Activated naive CD8-positive, alpha-beta T cell treated with anti-CD3 and anti-CD28 coated beads for 36 hours (primary cell): ENCODE results near the gene PITPNC1. TPM values are rescaled to one million over a fixed set of nuclear protein-coding genes. Genes with fewer than 3 reads are reported as not detected.
"Not testable (repeated sequence)": the region's sequence is repeated elsewhere in the genome, so short reads cannot be mapped to it uniquely, and the experiment has no call there.

Source experiments
- DNase-seq: peaks from one replicate; pipeline ENCODE4 v3.0.0; 2021
- H3K27ac Mint-ChIP-seq: one replicate; pipeline ENCODE4 v1.8.0; 2022; ENCODE audit warnings: mild to moderate bottlenecking, moderate library complexity, mixed read lengths
- H3K27me3 Mint-ChIP-seq: one replicate; pipeline ENCODE4 v1.8.0; 2022; ENCODE audit warnings: mild to moderate bottlenecking, mixed read lengths
- H3K36me3 Mint-ChIP-seq: one replicate; pipeline ENCODE4 v1.8.0; 2021; ENCODE audit warnings: mild to moderate bottlenecking, mixed read lengths
- H3K4me1 Mint-ChIP-seq: one replicate; pipeline ENCODE4 v1.8.0; 2021; ENCODE audit warnings: mixed read lengths
- H3K4me3 Mint-ChIP-seq: one replicate; pipeline ENCODE4 v1.8.0; 2022; ENCODE audit warnings: mild to moderate bottlenecking, moderate library complexity, mixed read lengths
- H3K9me3 Mint-ChIP-seq: one replicate; pipeline ENCODE4 v1.8.0; 2022; ENCODE audit warnings: mixed read lengths
- total RNA-seq, 2 experiments: library from RNA; stranded (reverse); gene quantifications; one replicate each; pipeline ENCODE4 v1.2.3, GENCODE V29; 2021

Gene PITPNC1
- total RNA-seq, 2 experiments from 2014 or later = 50.1 to 51.1 TPM

GRCh38 chr17:67469208-67469980 is 92.3 kb downstream of the PITPNC1 start:
- H3K27me3 Mint-ChIP-seq = no peaks in the 10 kb centered on the region
- peaks cover 7% of the 10 kb centered on the region for H3K9me3 Mint-ChIP-seq
- H3K4me3 Mint-ChIP-seq = peak overlapping the region; percentile 74
- peaks cover 13% of the 10 kb centered on the region for H3K36me3 Mint-ChIP-seq
- DNase-seq = peak; percentile 44
- H3K4me1 Mint-ChIP-seq = peaks cover 68% of the 10 kb centered on the region
- H3K27ac Mint-ChIP-seq = peak overlapping the region; percentile 91

GRCh38 chr17:67470163-67470562 is 93.1 kb downstream of the PITPNC1 start:
- no peak overlapping the region for H3K4me3 Mint-ChIP-seq
- H3K9me3 Mint-ChIP-seq = peaks cover 7% of the 10 kb centered on the region
- H3K27ac Mint-ChIP-seq = peak overlapping the region; percentile 62
- peaks cover 11% of the 10 kb centered on the region for H3K36me3 Mint-ChIP-seq
- DNase-seq = no peak
- no peaks in the 10 kb centered on the region for H3K27me3 Mint-ChIP-seq
- peaks cover 68% of the 10 kb centered on the region for H3K4me1 Mint-ChIP-seq

DNA sequence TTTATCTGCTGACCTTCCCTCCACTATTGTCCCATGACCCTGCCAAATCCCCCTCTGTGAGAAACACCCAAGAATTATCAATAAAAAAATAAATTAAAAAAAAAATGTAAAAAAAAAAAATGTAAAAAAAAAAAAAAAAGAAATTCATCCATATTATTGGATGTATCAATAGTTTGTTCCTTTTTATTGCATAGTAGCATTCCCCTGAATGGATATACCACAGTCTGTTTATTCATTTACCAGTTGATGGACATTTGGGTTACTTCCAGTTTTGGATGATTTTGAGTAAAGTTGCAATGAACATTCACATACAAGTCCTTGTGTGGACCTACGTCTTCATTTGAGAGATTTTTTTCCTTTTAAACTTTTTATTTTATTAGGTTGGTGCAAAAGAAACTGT is 94.0 kb downstream of the PITPNC1 start:
- peaks cover 69% of the 10 kb centered on the region for H3K4me1 Mint-ChIP-seq
- no peak overlapping the region for H3K27ac Mint-ChIP-seq
- H3K9me3 Mint-ChIP-seq = peaks cover 7% of the 10 kb centered on the region
- peaks cover 11% of the 10 kb centered on the region for H3K36me3 Mint-ChIP-seq
- H3K27me3 Mint-ChIP-seq = no peaks in the 10 kb centered on the region
- DNase-seq = no peak
- no peak overlapping the region for H3K4me3 Mint-ChIP-seq

- peaks cover 61% of the 10 kb centered on the region for H3K4me1 Mint-ChIP-seq
- DNase-seq, H3K9me3 Mint-ChIP-seq, H3K27ac Mint-ChIP-seq, H3K27me3 Mint-ChIP-seq, H3K4me3 Mint-ChIP-seq: not testable (repeated sequence)
- H3K36me3 Mint-ChIP-seq = peaks cover 13% of the 10 kb centered on the region
These were observed 95.5 kb downstream of the PITPNC1 start for GRCh38 chr17:67472606-67473005.

DNA sequence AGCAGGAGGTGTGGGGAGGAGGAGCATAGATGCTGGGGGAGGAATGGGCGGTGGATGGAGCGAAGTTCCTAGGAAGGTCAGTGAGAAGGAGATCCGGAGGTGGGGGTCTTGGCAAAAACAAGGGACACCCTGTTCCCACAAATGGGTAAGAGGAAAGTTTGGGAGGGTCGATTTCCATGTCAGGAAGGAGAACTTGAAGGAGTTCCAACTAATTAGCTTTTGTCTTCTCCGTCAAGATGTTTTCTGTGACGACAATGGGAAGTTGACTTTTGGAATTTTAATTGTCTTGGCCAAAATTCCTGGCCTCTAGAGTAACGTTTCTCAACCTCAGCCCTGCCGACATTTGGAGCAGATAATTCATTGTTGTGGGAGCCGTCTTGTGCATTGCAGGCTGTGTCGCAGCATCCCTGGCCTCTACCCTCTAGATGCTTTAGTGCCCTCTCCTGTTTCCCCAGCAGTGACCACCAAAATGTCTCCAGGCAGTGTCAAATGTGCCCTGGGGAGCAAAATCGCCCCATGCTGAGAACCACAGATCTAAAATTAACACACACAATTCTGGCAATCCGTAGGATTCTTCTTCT is 97.1 kb downstream of the PITPNC1 start:
- Mint-ChIP-seq H3K27me3 (no peaks in the 10 kb centered on the region), H3K36me3 (peaks cover 12% of the 10 kb centered on the region)

GRCh38 chr17:67475161-67475937 is 98.3 kb downstream of the PITPNC1 start:
- Mint-ChIP-seq H3K27ac (peak overlapping the region; percentile 96), H3K27me3 (no peaks in the 10 kb centered on the region), H3K36me3 (peaks cover 12% of the 10 kb centered on the region), H3K4me3 (peak overlapping the region; percentile 77), H3K4me1 (peaks cover 66% of the 10 kb centered on the region), H3K9me3 (peaks cover 7% of the 10 kb centered on the region)
- peak; percentile 82 for DNase-seq

More for the DNA sequence above, 97.1 kb downstream of the PITPNC1 start:
- no peak for DNase-seq
- H3K27ac Mint-ChIP-seq = peak overlapping the region; percentile 96
- H3K9me3 Mint-ChIP-seq = peaks cover 7% of the 10 kb centered on the region
- H3K4me3 Mint-ChIP-seq = peak overlapping the region; percentile 18
- H3K4me1 Mint-ChIP-seq = peaks cover 62% of the 10 kb centered on the region

DNA sequence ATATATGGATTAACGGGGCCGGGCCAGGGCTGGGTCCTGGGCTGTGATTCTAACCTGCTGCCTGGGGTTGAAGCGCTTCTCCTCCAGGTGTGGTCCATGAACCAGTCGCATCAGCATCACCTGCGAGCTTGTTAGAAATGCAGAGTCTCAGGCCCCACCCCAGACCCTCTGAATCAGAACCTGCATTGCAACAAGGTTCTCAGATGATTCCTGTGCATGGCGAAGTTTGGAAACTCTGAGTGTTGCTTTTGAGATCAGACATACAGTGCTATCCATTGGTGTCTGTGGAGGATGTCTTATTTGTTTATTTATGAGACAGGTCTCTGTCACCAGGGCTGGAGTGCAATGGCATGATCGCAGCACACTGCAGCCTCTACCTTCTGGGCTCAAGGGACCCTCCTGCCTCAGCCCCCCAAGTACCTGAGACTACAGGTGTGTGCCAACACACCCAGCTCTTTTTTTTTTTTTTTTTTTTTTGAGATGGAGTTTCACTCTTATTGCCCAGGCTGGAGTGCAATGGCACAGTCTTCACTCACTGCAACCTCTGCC is 99.8 kb downstream of the PITPNC1 start:
- Mint-ChIP-seq H3K27ac (peak overlapping the region; percentile 87), H3K9me3 (peaks cover 2% of the 10 kb centered on the region), H3K4me1 (peaks cover 73% of the 10 kb centered on the region), H3K4me3 (no peak overlapping the region), H3K36me3 (peaks cover 8% of the 10 kb centered on the region), H3K27me3 (no peaks in the 10 kb centered on the region)
- DNase-seq = peak; percentile 29

GRCh38 chr17:67477687-67478086 is 100.6 kb downstream of the PITPNC1 start:
- Mint-ChIP-seq H3K27me3 (no peaks in the 10 kb centered on the region), H3K27ac (peak overlapping the region; percentile 87), H3K36me3 (peaks cover 5% of the 10 kb centered on the region), H3K4me3 (peak overlapping the region; percentile 68), H3K9me3 (no peaks in the 10 kb centered on the region), H3K4me1 (peaks cover 78% of the 10 kb centered on the region)
- DNase-seq = peak; percentile 68

- Mint-ChIP-seq H3K4me3 (peak overlapping the region; percentile 68), H3K27me3 (no peaks in the 10 kb centered on the region), H3K4me1 (peaks cover 85% of the 10 kb centered on the region), H3K27ac (peak overlapping the region; percentile 87), H3K36me3 (peaks cover 5% of the 10 kb centered on the region), H3K9me3 (no peaks in the 10 kb centered on the region)
- no peak for DNase-seq
These were observed 101.4 kb downstream of the PITPNC1 start for GRCh38 chr17:67478401-67479041.

- Mint-ChIP-seq H3K36me3 (peaks cover 10% of the 10 kb centered on the region), H3K9me3 (no peaks in the 10 kb centered on the region), H3K4me1 (peaks cover 83% of the 10 kb centered on the region), H3K4me3 (peak overlapping the region; percentile 68), H3K27me3 (no peaks in the 10 kb centered on the region), H3K27ac (peak overlapping the region; percentile 87)
- no peak for DNase-seq
These were observed 102.1 kb downstream of the PITPNC1 start for GRCh38 chr17:67479148-67479547.

DNA sequence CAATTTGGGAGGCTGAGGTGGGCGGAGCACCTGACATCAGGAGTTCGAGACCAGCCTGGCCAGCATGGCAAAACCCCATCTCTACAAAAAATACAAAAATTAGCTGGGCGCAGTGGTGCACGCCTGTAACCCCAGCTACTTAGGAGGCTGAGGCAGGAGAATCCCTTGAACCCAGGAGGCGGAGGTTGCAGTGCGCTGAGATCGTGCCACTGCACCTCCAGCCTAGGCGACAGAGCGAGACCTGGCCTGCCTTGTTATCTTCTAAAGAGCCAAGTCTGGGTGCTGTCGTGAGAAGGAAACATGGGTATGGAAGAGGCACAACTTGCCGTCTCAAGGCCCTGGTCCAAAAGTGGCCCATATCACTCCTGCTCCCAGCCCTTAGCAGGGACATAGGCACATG is 103.9 kb downstream of the PITPNC1 start:
- not testable (repeated sequence) for H3K4me3 Mint-ChIP-seq, DNase-seq, H3K9me3 Mint-ChIP-seq, H3K27me3 Mint-ChIP-seq
- peak overlapping the region; percentile 87 for H3K27ac Mint-ChIP-seq
- peaks cover 81% of the 10 kb centered on the region for H3K4me1 Mint-ChIP-seq
- peaks cover 14% of the 10 kb centered on the region for H3K36me3 Mint-ChIP-seq

DNA sequence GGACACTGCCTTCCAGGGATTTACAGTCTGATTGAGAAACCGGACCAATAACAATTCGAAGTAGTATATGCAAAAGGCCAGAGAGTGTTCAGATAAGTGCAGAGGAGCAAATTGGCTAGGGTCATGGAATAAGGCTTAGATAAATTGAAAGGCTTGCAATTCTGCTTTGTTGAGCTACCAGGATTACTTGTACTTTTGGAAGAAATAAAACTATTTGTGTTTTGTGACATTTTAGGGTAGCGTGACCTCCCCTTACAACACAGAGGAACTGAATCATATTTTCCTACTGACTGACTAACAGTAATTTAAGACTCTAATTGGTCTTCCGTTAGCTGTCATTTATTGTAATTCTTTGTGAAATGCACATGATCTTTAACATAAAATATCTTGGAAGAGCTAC is 104.7 kb downstream of the PITPNC1 start:
- Mint-ChIP-seq H3K4me3 (peak overlapping the region; percentile 38), H3K27ac (peak overlapping the region; percentile 87)

DNA sequence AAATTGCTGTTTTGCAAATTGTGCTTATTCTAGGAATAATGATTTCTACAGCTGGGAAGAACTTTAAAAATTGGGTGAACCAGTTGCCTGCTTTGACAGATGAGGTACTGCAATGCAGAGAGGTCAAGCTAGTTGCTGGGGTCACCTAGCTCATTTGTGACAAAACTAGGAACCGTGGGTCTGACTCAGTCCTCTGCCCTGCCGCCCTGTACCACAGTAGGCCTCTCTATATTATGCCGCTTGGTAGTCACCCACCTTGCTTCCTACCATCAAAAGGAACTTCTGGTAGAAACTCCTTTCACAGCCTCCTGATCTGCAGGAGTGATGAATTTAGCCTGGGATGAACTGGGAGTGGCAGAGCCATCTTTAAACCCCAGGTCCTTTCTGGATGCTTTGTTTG is 105.7 kb downstream of the PITPNC1 start:
- DNase-seq = no peak
- Mint-ChIP-seq H3K4me1 (peaks cover 86% of the 10 kb centered on the region), H3K36me3 (peaks cover 19% of the 10 kb centered on the region), H3K27me3 (no peaks in the 10 kb centered on the region), H3K4me3 (peak overlapping the region; percentile 1), H3K9me3 (no peaks in the 10 kb centered on the region), H3K27ac (peak overlapping the region; percentile 85)

More for the DNA sequence above, 104.7 kb downstream of the PITPNC1 start:
- no peak for DNase-seq
- Mint-ChIP-seq H3K27me3 (no peaks in the 10 kb centered on the region), H3K9me3 (no peaks in the 10 kb centered on the region), H3K36me3 (peaks cover 14% of the 10 kb centered on the region), H3K4me1 (peaks cover 84% of the 10 kb centered on the region)

DNA sequence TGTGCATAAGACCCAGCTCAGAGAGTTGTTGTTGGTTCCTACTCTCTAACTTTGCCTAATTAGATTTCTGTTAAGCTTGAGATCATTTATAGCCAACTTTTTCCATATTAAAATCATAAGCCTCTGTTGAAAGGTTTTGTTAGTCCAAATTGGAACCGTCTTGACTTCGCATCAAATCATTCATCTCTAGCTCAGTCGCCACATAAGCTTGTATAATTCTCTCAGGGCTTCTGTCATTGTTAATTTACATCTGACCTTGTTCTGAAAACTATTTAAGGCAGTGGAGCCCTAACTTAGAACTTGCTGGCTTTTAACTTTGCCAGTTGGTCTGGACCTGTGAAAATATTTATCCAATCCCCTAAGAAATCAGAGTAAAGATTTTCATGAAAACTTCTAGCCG is 107.2 kb downstream of the PITPNC1 start:
- peaks cover 26% of the 10 kb centered on the region for H3K36me3 Mint-ChIP-seq
- no peak overlapping the region for H3K4me3 Mint-ChIP-seq
- H3K9me3 Mint-ChIP-seq = no peaks in the 10 kb centered on the region
- H3K4me1 Mint-ChIP-seq = peaks cover 83% of the 10 kb centered on the region
- no peak for DNase-seq
- no peaks in the 10 kb centered on the region for H3K27me3 Mint-ChIP-seq
- H3K27ac Mint-ChIP-seq = peak overlapping the region; percentile 19
